Large intestine (tissue), 3 donors: ENCODE data around the gene SGCD. TPM values are rescaled to one million over a fixed set of nuclear protein-coding genes. Genes with fewer than 3 reads are reported as not detected.

ENCODE experiments used
- DNase-seq, 2 donors: peaks; one replicate each; pipeline versions ENCODE4 v3.0.0 to v3.0.0-alpha.2; 2013
- H3K27ac ChIP-seq: one replicate; pipeline ENCODE4 v1.5.1; 2013; ENCODE audit warnings: low read length
- H3K27me3 ChIP-seq: 2 replicates; pipeline ENCODE4 v1.6.1; 2013; ENCODE audit warnings: low read length; ENCODE audit not compliant: control insufficient read depth, insufficient read depth
- H3K36me3 ChIP-seq: 2 replicates; pipeline ENCODE4 v1.6.1; 2013; ENCODE audit warnings: low read length; ENCODE audit not compliant: control insufficient read depth, insufficient read depth
- H3K4me1 ChIP-seq: one replicate; pipeline ENCODE4 v1.6.1; 2013; ENCODE audit warnings: low read length; ENCODE audit not compliant: control insufficient read depth, insufficient read depth
- H3K4me3 ChIP-seq: one replicate; pipeline ENCODE4 v1.5.1; 2013; ENCODE audit warnings: low read length
- H3K9me3 ChIP-seq: one replicate; pipeline ENCODE4 v1.6.1; 2013; ENCODE audit warnings: mild to moderate bottlenecking, low read depth, low read length, moderate library complexity; ENCODE audit not compliant: control insufficient read depth
- WGBS: methylation state at CpG from one replicate; pipeline ENCODE4 v1.1.5; 2013; ENCODE audit warnings: low lambda C conversion rate; ENCODE audit not compliant: insufficient coverage; 5-methylcytosine and 5-hydroxymethylcytosine counted together
- polyA plus RNA-seq: library from polyadenylated mRNA; unstranded; fragments of 120-200 nt; gene quantifications from one replicate; pipeline ENCODE4 v1.2.1, GENCODE V29; 2013

SGCD gene
- polyA plus RNA-seq, 1 donor, result 9.0 TPM

GRCh38 chr5:156446526-156446925 is 119.6 kb downstream of the SGCD start:
- no peaks in the 10 kb centered on the region for H3K36me3 ChIP-seq
- peaks cover 2% of the 10 kb centered on the region for H3K4me1 ChIP-seq
- H3K27ac ChIP-seq, result no peak overlapping the region
- no peak overlapping the region for H3K4me3 ChIP-seq
- H3K27me3 ChIP-seq, result no peaks in the 10 kb centered on the region
- no peak for DNase-seq
- H3K9me3 ChIP-seq, result peaks cover 3% of the 10 kb centered on the region
- WGBS, result no CpG with 5 or more reads among the region's 4 CpGs

GRCh38 chr5:156450778-156451177 is 123.8 kb downstream of the SGCD start:
- Histone ChIP-seq H3K4me1 (no peaks in the 10 kb centered on the region), H3K4me3 (no peak overlapping the region), H3K36me3 (no peaks in the 10 kb centered on the region), H3K9me3 (no peaks in the 10 kb centered on the region), H3K27me3 (no peaks in the 10 kb centered on the region), H3K27ac (no peak overlapping the region)
- no peak for DNase-seq
- WGBS, result 80% methylated on average over 1 of the region's 2 CpGs

- H3K4me1 ChIP-seq, result no peaks in the 10 kb centered on the region
- DNase-seq, result no peak
- no peaks in the 10 kb centered on the region for H3K36me3 ChIP-seq
- no peak overlapping the region for H3K27ac ChIP-seq
- no peaks in the 10 kb centered on the region for H3K27me3 ChIP-seq
- no peaks in the 10 kb centered on the region for H3K9me3 ChIP-seq
- no peak overlapping the region for H3K4me3 ChIP-seq
- WGBS, result 40% methylated on average over 1 of the region's 1 CpG
Measured at GRCh38 chr5:156451505-156451904, 124.5 kb downstream of the SGCD start.

- H3K36me3 ChIP-seq, result no peaks in the 10 kb centered on the region
- no peak overlapping the region for H3K27ac ChIP-seq
- no peaks in the 10 kb centered on the region for H3K27me3 ChIP-seq
- DNase-seq, result no peak
- no peak overlapping the region for H3K4me3 ChIP-seq
- H3K4me1 ChIP-seq, result no peaks in the 10 kb centered on the region
- no peaks in the 10 kb centered on the region for H3K9me3 ChIP-seq
Measured at GRCh38 chr5:156456857-156457256, 129.9 kb downstream of the SGCD start.

GRCh38 chr5:156459812-156460385 is 132.9 kb downstream of the SGCD start:
- DNase-seq, result no peak
- no peaks in the 10 kb centered on the region for H3K27me3 ChIP-seq
- H3K27ac ChIP-seq, result no peak overlapping the region
- no CpG with 5 or more reads among the region's 1 CpG for WGBS
- no peak overlapping the region for H3K4me3 ChIP-seq
- no peaks in the 10 kb centered on the region for H3K9me3 ChIP-seq
- H3K4me1 ChIP-seq, result no peaks in the 10 kb centered on the region
- no peaks in the 10 kb centered on the region for H3K36me3 ChIP-seq

GRCh38 chr5:156460471-156460870 is 133.5 kb downstream of the SGCD start:
- Histone ChIP-seq H3K4me3 (no peak overlapping the region), H3K9me3 (no peaks in the 10 kb centered on the region), H3K27ac (no peak overlapping the region), H3K36me3 (no peaks in the 10 kb centered on the region), H3K4me1 (no peaks in the 10 kb centered on the region), H3K27me3 (no peaks in the 10 kb centered on the region)
- no peak for DNase-seq

- Histone ChIP-seq H3K4me1 (no peaks in the 10 kb centered on the region), H3K4me3 (no peak overlapping the region), H3K27me3 (no peaks in the 10 kb centered on the region), H3K9me3 (no peaks in the 10 kb centered on the region), H3K27ac (no peak overlapping the region), H3K36me3 (no peaks in the 10 kb centered on the region)
- 88% methylated on average over 1 of the region's 3 CpGs for WGBS
- DNase-seq, result no peak
Measured at GRCh38 chr5:156466871-156467270, 139.9 kb downstream of the SGCD start.

GRCh38 chr5:156469636-156470035 is 142.7 kb downstream of the SGCD start:
- no peak overlapping the region for H3K27ac ChIP-seq
- no peaks in the 10 kb centered on the region for H3K4me1 ChIP-seq
- no CpG with 5 or more reads among the region's 3 CpGs for WGBS
- no peak for DNase-seq
- no peaks in the 10 kb centered on the region for H3K27me3 ChIP-seq
- H3K36me3 ChIP-seq, result no peaks in the 10 kb centered on the region
- no peaks in the 10 kb centered on the region for H3K9me3 ChIP-seq
- H3K4me3 ChIP-seq, result no peak overlapping the region

GRCh38 chr5:156471893-156472292 is 144.9 kb downstream of the SGCD start:
- H3K4me3 ChIP-seq, result no peak overlapping the region
- H3K27ac ChIP-seq, result no peak overlapping the region
- H3K4me1 ChIP-seq, result no peaks in the 10 kb centered on the region
- no peak for DNase-seq
- no peaks in the 10 kb centered on the region for H3K9me3 ChIP-seq
- WGBS, result 88% methylated on average over 1 of the region's 3 CpGs
- H3K27me3 ChIP-seq, result no peaks in the 10 kb centered on the region
- H3K36me3 ChIP-seq, result no peaks in the 10 kb centered on the region

- H3K4me1 ChIP-seq, result no peaks in the 10 kb centered on the region
- H3K27me3 ChIP-seq, result no peaks in the 10 kb centered on the region
- no peak for DNase-seq
- no peaks in the 10 kb centered on the region for H3K9me3 ChIP-seq
- H3K36me3 ChIP-seq, result no peaks in the 10 kb centered on the region
- H3K27ac ChIP-seq, result no peak overlapping the region
- no peak overlapping the region for H3K4me3 ChIP-seq
- WGBS, result 82% methylated on average over 3 of the region's 7 CpGs
Measured at GRCh38 chr5:156473269-156473908, 146.4 kb downstream of the SGCD start.

- Histone ChIP-seq H3K27me3 (no peaks in the 10 kb centered on the region), H3K9me3 (no peaks in the 10 kb centered on the region), H3K27ac (no peak overlapping the region), H3K36me3 (no peaks in the 10 kb centered on the region), H3K4me3 (no peak overlapping the region), H3K4me1 (no peaks in the 10 kb centered on the region)
- WGBS, result no CpG with 5 or more reads among the region's 5 CpGs
- no peak for DNase-seq
Measured at GRCh38 chr5:156474251-156474650, 147.3 kb downstream of the SGCD start.
